ENCODE data around the gene CSHL1. TPM values are rescaled to one million over a fixed set of nuclear protein-coding genes. Genes with fewer than 3 reads are reported as not detected.
"Not testable (repeated sequence)": the region's sequence is repeated elsewhere in the genome, so short reads cannot be mapped to it uniquely, and the experiment has no call there.

CSHL1 gene
- total RNA-seq, 6 donors from 2014 or later: not detected

GRCh38 chr17:63926164-63926563, 15.1 kb upstream of the CSHL1 start:
- H3K9me3 ChIP-seq: no peaks in the 10 kb centered on the region
- H3K36me3 ChIP-seq: no peaks in the 10 kb centered on the region
- H3K4me1 ChIP-seq: peaks cover 4 to 10% (median 7%) of the 10 kb centered on the region in 4 donors
- no peak overlapping the region for H3K27ac ChIP-seq
- DNase-seq: no peak
- H3K27me3 ChIP-seq: no peaks in the 10 kb centered on the region
- no peak for ATAC-seq (ENCODE audit: low FRiP score in 2 of 2)
- no peak overlapping the region for H3K4me3 ChIP-seq
- TF ChIP-seq POLR2AphosphoS5 (IDR thresholded peaks at IDR 0.05): no peak
- no peak for TF ChIP-seq CTCF (IDR thresholded peaks at IDR 0.05)
- no peak for TF ChIP-seq POLR2A (IDR thresholded peaks at IDR 0.05)
- no peak for TF ChIP-seq EP300 (IDR thresholded peaks at IDR 0.05)
- WGBS, 2 donors: 96 to 100% methylated on average over 2 of the region's 2 CpGs

- Histone ChIP-seq H3K4me3 (no peak overlapping the region), H3K36me3 (no peaks in the 10 kb centered on the region), H3K27me3 (no peaks in the 10 kb centered on the region), H3K9me3 (no peaks in the 10 kb centered on the region), H3K4me1 (peaks cover 0 to 4% (median 1%) of the 10 kb centered on the region in 4 donors), H3K27ac (no peak overlapping the region)
- no peak for ATAC-seq (ENCODE audit: low FRiP score in 2 of 2)
- TF ChIP-seq POLR2AphosphoS5 (IDR thresholded peaks at IDR 0.05) (no peak), POLR2A (IDR thresholded peaks at IDR 0.05) (no peak), CTCF (IDR thresholded peaks at IDR 0.05) (no peak), EP300 (IDR thresholded peaks at IDR 0.05) (no peak)
- DNase-seq: no peak
- whole genome bisulfite sequencing, 2 donors: 70 to 79% methylated on average over 5 of the region's 5 CpGs
Measured at GRCh38 chr17:63925615-63926014, 14.6 kb upstream of the CSHL1 start.

- WGBS, 2 donors: 62 to 73% methylated on average over 9 of the region's 9 CpGs
- H3K4me1 ChIP-seq; DNase-seq; H3K4me3 ChIP-seq; H3K36me3 ChIP-seq; H3K27me3 ChIP-seq; H3K9me3 ChIP-seq; H3K27ac ChIP-seq; ATAC-seq (ENCODE audit: low FRiP score in 2 of 2): not testable (repeated sequence)
Measured at GRCh38 chr17:63922402-63922801, 11.3 kb upstream of the CSHL1 start.

- peak in 1 of 2 donors; percentile 31 for ATAC-seq (ENCODE audit: low FRiP score in 2 of 2)
- not testable (repeated sequence) for H3K4me3 ChIP-seq, H3K27ac ChIP-seq, H3K4me1 ChIP-seq, DNase-seq, H3K36me3 ChIP-seq, H3K27me3 ChIP-seq, H3K9me3 ChIP-seq
- 91 to 93% methylated on average over 4 to 5 of the region's 5 CpGs for WGBS, 2 donors
Measured at GRCh38 chr17:63920779-63921178, 9.7 kb upstream of the CSHL1 start.

- H3K9me3 ChIP-seq; H3K36me3 ChIP-seq; H3K4me3 ChIP-seq; H3K4me1 ChIP-seq; DNase-seq; H3K27me3 ChIP-seq; ATAC-seq (ENCODE audit: low FRiP score in 2 of 2); H3K27ac ChIP-seq: not testable (repeated sequence)
- 85 to 88% methylated on average over 6 of the region's 6 CpGs for WGBS, 2 donors
Measured at GRCh38 chr17:63920050-63920449, 9.0 kb upstream of the CSHL1 start.

GRCh38 chr17:63919311-63919723, 8.3 kb upstream of the CSHL1 start:
- peak in 1 of 2 donors; percentile 53 for DNase-seq
- WGBS, 2 donors: 46 to 48% methylated on average over 8 of the region's 8 CpGs
- Histone ChIP-seq H3K9me3 (no peaks in the 10 kb centered on the region), H3K4me1 (no peaks in the 10 kb centered on the region), H3K27me3 (no peaks in the 10 kb centered on the region), H3K4me3 (no peak overlapping the region), H3K27ac (no peak overlapping the region), H3K36me3 (no peaks in the 10 kb centered on the region)
- peak; percentile 83 to 91 for ATAC-seq (ENCODE audit: low FRiP score in 2 of 2)
- TF ChIP-seq EP300 (IDR thresholded peaks at IDR 0.05) (no peak), CTCF (IDR thresholded peaks at IDR 0.05) (peak; percentile 94 to 97 (median 95)), POLR2AphosphoS5 (IDR thresholded peaks at IDR 0.05) (no peak), POLR2A (IDR thresholded peaks at IDR 0.05) (no peak)

GRCh38 chr17:63918789-63919305, 7.8 kb upstream of the CSHL1 start, which contains the start of gene GH1:
Gene GH1, minus strand, starts transcription at chr17:63918839. Its CDS starts 63 bp downstream, at chr17:63918776.
- H3K4me3 ChIP-seq; DNase-seq; H3K36me3 ChIP-seq; H3K9me3 ChIP-seq; H3K4me1 ChIP-seq; ATAC-seq (ENCODE audit: low FRiP score in 2 of 2); H3K27ac ChIP-seq; H3K27me3 ChIP-seq: not testable (repeated sequence)
- WGBS, 2 donors: 44 to 62% methylated on average over 10 of the region's 10 CpGs

Measured in upper lobe of left lung (tissue), 6 donors.